CD4-positive, alpha-beta T cell (primary cell): Measurements from ENCODE around the gene WBP1. TPM values are rescaled to one million over a fixed set of nuclear protein-coding genes. Genes with fewer than 3 reads are reported as not detected.
"Not testable (repeated sequence)": the region's sequence is repeated elsewhere in the genome, so short reads cannot be mapped to it uniquely, and the experiment has no call there.

Experiments
- ATAC-seq: fragments of 200-7000 bp; cut with Tn5 transposase; one replicate; pipeline ENCODE4 v1.10.0; 2022; ENCODE audit warnings: mild to moderate bottlenecking; ENCODE audit not compliant: poor library complexity
- CTCF ChIA-PET: fragments of 350-600 bp; sonication (Branson Sonifier 250); formaldehyde crosslinking; loops from one replicate; lab custom pipeline; 2021; ENCODE audit warnings: antibody characterized with exemption, inconsistent platforms; lab: Charles Lee
- POLR2A ChIA-PET: fragments of 350-600 bp; sonication (Branson Sonifier 250); formaldehyde crosslinking; loops from one replicate; lab custom pipeline; 2021; ENCODE audit warnings: antibody characterized with exemption, inconsistent platforms; lab: Charles Lee
- DNase-seq, 14 experiments: peaks; one replicate each; pipeline ENCODE4 v3.0.0-alpha.2; 2013 to 2020; ENCODE audit warnings: mixed read lengths in 2 of 14
- H3K27ac ChIP-seq, 2 donors: one replicate each; pipeline versions ENCODE4 v1.5.1 to v1.7.0; 2013; ENCODE audit warnings: low read length in 2 of 2, low read depth in 1 of 2, mild to moderate bottlenecking in 1 of 2
- H3K27me3 ChIP-seq, 2 experiments: 1 replicate in 1 of 2; 2 replicates in 1 of 2; pipeline versions ENCODE4 v1.6.1 to v1.7.0; 2013; ENCODE audit warnings: low read length in 2 of 2, control low read depth in 1 of 2, mild to moderate bottlenecking in 1 of 2, moderate library complexity in 1 of 2; ENCODE audit not compliant: insufficient read depth in 2 of 2, control insufficient read depth in 1 of 2
- H3K36me3 ChIP-seq: one replicate; pipeline ENCODE4 v1.6.1; 2013; ENCODE audit warnings: low read length, control low read depth; ENCODE audit not compliant: insufficient read depth
- H3K4me1 ChIP-seq: one replicate; pipeline ENCODE4 v1.6.1; 2013; ENCODE audit warnings: low read length, control low read depth; ENCODE audit not compliant: insufficient read depth
- H3K4me3 ChIP-seq: one replicate; pipeline ENCODE4 v1.5.1; 2013; ENCODE audit warnings: mild to moderate bottlenecking, low read length, moderate library complexity
- H3K9me3 ChIP-seq, 2 experiments: 1 replicate in 1 of 2; 2 replicates in 1 of 2; pipeline versions ENCODE4 v1.6.1 to v1.7.0; 2013; ENCODE audit warnings: low read length in 2 of 2, mild to moderate bottlenecking in 2 of 2, control low read depth in 1 of 2, moderate library complexity in 1 of 2; ENCODE audit not compliant: control insufficient read depth in 1 of 2, insufficient read depth in 1 of 2
- H3K27ac Mint-ChIP-seq: one replicate; pipeline ENCODE4 v1.8.0; 2020; ENCODE audit warnings: mixed read lengths
- H3K27me3 Mint-ChIP-seq: one replicate; pipeline ENCODE4 v1.8.0; 2021; ENCODE audit warnings: mixed read lengths
- H3K36me3 Mint-ChIP-seq: one replicate; pipeline ENCODE4 v1.8.0; 2021; ENCODE audit warnings: low read depth, mixed read lengths
- H3K4me1 Mint-ChIP-seq: one replicate; pipeline ENCODE4 v1.8.0; 2021; ENCODE audit warnings: low read depth, mixed read lengths
- H3K4me3 Mint-ChIP-seq: one replicate; pipeline ENCODE4 v1.8.0; 2020; ENCODE audit warnings: mild to moderate bottlenecking, mixed read lengths
- H3K9me3 Mint-ChIP-seq: one replicate; pipeline ENCODE4 v1.8.0; 2020; ENCODE audit warnings: mixed read lengths
- CTCF ChIP-seq: fragments of 200-600 bp; IDR thresholded peaks from one replicate; pipeline ENCODE4 v1.8.0; 2022; ENCODE audit warnings: antibody characterized with exemption, mild to moderate bottlenecking
- intact Hi-C, 2 experiments: fragments of 100-400 bp; cut with DNase I in 1 of 2; cut with micrococcal nuclease in 1 of 2; formaldehyde crosslinking; loops; one replicate each; pipeline versions ENCODE4 v1.15.1 to v1.9.0; 2023 to 2025; cut with DNase I, micrococcal nuclease
- total RNA-seq, 174 experiments: library from RNA in 2 of 174; stranded (reverse) in 2 of 174; gene quantifications; one replicate each; pipeline ENCODE4 v1.2.3 and lab custom pipeline; 2021 to 2026

The WBP1 gene
- total RNA-seq, 2 experiments from 2014 or later, result 79.1 to 80.5 TPM

- no peaks in the 10 kb centered on the region for H3K9me3 Mint-ChIP-seq
- no peaks in the 10 kb centered on the region for H3K27me3 Mint-ChIP-seq
- no peak for ATAC-seq
- POLR2A ChIA-PET, result interaction anchor here (0.7 to 1.8 kb wide), 2 partner anchors 9 to 46 kb away, joined by 4 to 12 read pairs; partner anchors contain the start of gene INO80B
- intact Hi-C loops, result no loop called here
- Histone ChIP-seq H3K36me3 (peaks cover 25% of the 10 kb centered on the region), H3K4me3 (peak overlapping the region; percentile 81), H3K27ac (peak overlapping the region in 1 of 2 donors; percentile 80), H3K27me3 (no peaks in the 10 kb centered on the region), H3K4me1 (peaks cover 24% of the 10 kb centered on the region), H3K9me3 (no peaks in the 10 kb centered on the region)
- H3K4me1 Mint-ChIP-seq, result peaks cover 30% of the 10 kb centered on the region
- H3K4me3 Mint-ChIP-seq, result peak overlapping the region; percentile 82
- DNase-seq, result peak in 1 of 14 experiments; percentile 36
- CTCF ChIA-PET, result interaction anchor here (1.3 kb wide), 1 partner anchor 11 kb away, joined by 4 read pairs; no protein-coding TSS in a partner anchor
- no peak for TF ChIP-seq CTCF
- peaks cover 16% of the 10 kb centered on the region for H3K36me3 Mint-ChIP-seq
- H3K27ac Mint-ChIP-seq, result peak overlapping the region; percentile 97
These were observed 6.2 kb downstream of the WBP1 start for GRCh38 chr2:74464406-74464805.

- CTCF ChIA-PET, result interaction anchor here (0.6 to 1.0 kb wide), 2 partner anchors 13 to 691 kb away, joined by 3 read pairs; partner anchors contain the start of genes DUSP11 and WBP1
- not testable (repeated sequence) for DNase-seq, H3K9me3 Mint-ChIP-seq, H3K4me3 ChIP-seq, ATAC-seq, H3K27ac ChIP-seq, H3K9me3 ChIP-seq, H3K27me3 ChIP-seq, H3K27me3 Mint-ChIP-seq
- Mint-ChIP-seq H3K4me3 (peak overlapping the region; percentile 79), H3K27ac (peak overlapping the region; percentile 83), H3K36me3 (peaks cover 34% of the 10 kb centered on the region), H3K4me1 (peaks cover 30% of the 10 kb centered on the region)
- POLR2A ChIA-PET, result interaction anchor here (3.8 to 9.1 kb wide), 2 partner anchors 11 to 14 kb away, joined by 86 to 225 read pairs; partner anchors contain the start of genes CCDC142, INO80B, TTC31 and WBP1
- Histone ChIP-seq H3K36me3 (peaks cover 17% of the 10 kb centered on the region), H3K4me1 (peaks cover 35% of the 10 kb centered on the region)
- intact Hi-C loops, result loop anchor here (5.0 kb wide), 2 partner anchors 48 to 78 kb away; partner anchors contain the start of genes C2orf81 (in 1 of the 2) and WDR54 (in 1 of the 2)
These were observed 12.5 kb downstream of the WBP1 start for GRCh38 chr2:74470742-74471141.

- H3K27ac ChIP-seq, result peak overlapping the region; percentile 85 to 91
- ATAC-seq (no peak), DNase-seq (peak in 1 of 14 experiments; percentile 21)
- H3K36me3 ChIP-seq, result peaks cover 19% of the 10 kb centered on the region
- H3K27me3 ChIP-seq, result no peaks in the 10 kb centered on the region
- no peak for TF ChIP-seq CTCF
- ChIA-PET POLR2A (interaction anchor here (1.2 to 9.1 kb wide), 6 partner anchors 10 to 59 kb away, joined by 5 to 225 read pairs (median 15); partner anchors contain the start of genes AUP1, C2orf81, CCDC142 and HTRA2), CTCF (interaction anchor here (0.6 to 2.1 kb wide), 4 partner anchors 13 to 692 kb away, joined by 3 to 8 read pairs (median 4); partner anchors contain the start of genes DUSP11, INO80B and WBP1)
- intact Hi-C loops, result loop anchor here (1.0 to 5.0 kb wide), 6 partner anchors 11 to 79 kb away; partner anchors contain the start of genes C2orf81 (in 1 of the 2), CCDC142 (in 1 of the 2), INO80B (in 1 of the 2) and TTC31 (in 1 of the 2)
- peak overlapping the region; percentile 80 for H3K4me3 ChIP-seq
- peaks cover 30% of the 10 kb centered on the region for H3K4me1 ChIP-seq
- Mint-ChIP-seq H3K27ac (peak overlapping the region; percentile 96), H3K4me3 (peak overlapping the region; percentile 95), H3K4me1 (peaks cover 25% of the 10 kb centered on the region), H3K27me3 (no peaks in the 10 kb centered on the region), H3K9me3 (no peaks in the 10 kb centered on the region), H3K36me3 (peaks cover 34% of the 10 kb centered on the region)
- H3K9me3 ChIP-seq, result no peaks in the 10 kb centered on the region
These were observed 13.3 kb downstream of the WBP1 start for GRCh38 chr2:74471332-74472065.
